ENCODE results near the gene BCAS4.

DNA sequence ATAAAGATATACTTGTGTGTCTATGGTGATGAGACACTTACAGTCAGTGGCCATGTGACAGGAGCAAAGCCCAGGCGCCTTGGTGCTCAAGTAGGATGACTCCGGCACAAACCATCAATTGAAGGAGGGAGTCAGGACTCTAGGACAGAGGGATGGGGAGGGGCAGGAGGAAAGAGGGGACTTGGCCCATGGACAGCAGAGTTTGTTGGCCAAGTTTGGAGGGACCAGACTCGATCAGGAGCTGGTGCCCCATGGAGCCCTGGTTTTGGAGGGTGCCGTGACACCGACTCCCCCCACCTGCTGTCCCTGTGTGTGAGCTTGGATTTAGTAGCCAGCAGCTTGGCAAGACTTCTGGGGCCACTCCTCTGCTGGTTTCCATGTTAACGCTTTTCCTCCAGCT, 70.3 kb downstream of the BCAS4 start:
- TF ChIP-seq, protein P1, sequence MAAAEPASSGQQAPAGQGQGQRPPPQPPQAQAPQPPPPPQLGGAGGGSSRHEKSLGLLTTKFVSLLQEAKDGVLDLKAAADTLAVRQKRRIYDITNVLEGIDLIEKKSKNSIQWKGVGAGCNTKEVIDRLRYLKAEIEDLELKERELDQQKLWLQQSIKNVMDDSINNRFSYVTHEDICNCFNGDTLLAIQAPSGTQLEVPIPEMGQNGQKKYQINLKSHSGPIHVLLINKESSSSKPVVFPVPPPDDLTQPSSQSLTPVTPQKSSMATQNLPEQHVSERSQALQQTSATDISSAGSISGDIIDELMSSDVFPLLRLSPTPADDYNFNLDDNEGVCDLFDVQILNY (CRISPR knock-in tag; IDR thresholded peaks at IDR 0.05): no peak
- TF ChIP-seq, protein P2, sequence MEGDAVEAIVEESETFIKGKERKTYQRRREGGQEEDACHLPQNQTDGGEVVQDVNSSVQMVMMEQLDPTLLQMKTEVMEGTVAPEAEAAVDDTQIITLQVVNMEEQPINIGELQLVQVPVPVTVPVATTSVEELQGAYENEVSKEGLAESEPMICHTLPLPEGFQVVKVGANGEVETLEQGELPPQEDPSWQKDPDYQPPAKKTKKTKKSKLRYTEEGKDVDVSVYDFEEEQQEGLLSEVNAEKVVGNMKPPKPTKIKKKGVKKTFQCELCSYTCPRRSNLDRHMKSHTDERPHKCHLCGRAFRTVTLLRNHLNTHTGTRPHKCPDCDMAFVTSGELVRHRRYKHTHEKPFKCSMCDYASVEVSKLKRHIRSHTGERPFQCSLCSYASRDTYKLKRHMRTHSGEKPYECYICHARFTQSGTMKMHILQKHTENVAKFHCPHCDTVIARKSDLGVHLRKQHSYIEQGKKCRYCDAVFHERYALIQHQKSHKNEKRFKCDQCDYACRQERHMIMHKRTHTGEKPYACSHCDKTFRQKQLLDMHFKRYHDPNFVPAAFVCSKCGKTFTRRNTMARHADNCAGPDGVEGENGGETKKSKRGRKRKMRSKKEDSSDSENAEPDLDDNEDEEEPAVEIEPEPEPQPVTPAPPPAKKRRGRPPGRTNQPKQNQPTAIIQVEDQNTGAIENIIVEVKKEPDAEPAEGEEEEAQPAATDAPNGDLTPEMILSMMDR (IDR thresholded peaks at IDR 0.05): no peak
- TF ChIP-seq NFYB (CRISPR knock-in tag; conservative IDR thresholded peaks at IDR 0.05; ENCODE audit: low read depth) (no peak), CBFB (CRISPR knock-in tag; IDR thresholded peaks at IDR 0.05; ENCODE audit: low read depth) (no peak), JUN (CRISPR knock-in tag; IDR thresholded peaks at IDR 0.05) (no peak)
- TF ChIP-seq, protein P3, sequence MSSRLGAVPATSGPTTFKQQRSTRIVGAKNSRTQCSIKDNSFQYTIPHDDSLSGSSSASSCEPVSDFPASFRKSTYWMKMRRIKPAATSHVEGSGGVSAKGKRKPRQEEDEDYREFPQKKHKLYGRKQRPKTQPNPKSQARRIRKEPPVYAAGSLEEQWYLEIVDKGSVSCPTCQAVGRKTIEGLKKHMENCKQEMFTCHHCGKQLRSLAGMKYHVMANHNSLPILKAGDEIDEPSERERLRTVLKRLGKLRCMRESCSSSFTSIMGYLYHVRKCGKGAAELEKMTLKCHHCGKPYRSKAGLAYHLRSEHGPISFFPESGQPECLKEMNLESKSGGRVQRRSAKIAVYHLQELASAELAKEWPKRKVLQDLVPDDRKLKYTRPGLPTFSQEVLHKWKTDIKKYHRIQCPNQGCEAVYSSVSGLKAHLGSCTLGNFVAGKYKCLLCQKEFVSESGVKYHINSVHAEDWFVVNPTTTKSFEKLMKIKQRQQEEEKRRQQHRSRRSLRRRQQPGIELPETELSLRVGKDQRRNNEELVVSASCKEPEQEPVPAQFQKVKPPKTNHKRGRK (CRISPR knock-in tag; IDR thresholded peaks at IDR 0.05; ENCODE audit: borderline replicate concordance): no peak
- TF ChIP-seq, protein P4, sequence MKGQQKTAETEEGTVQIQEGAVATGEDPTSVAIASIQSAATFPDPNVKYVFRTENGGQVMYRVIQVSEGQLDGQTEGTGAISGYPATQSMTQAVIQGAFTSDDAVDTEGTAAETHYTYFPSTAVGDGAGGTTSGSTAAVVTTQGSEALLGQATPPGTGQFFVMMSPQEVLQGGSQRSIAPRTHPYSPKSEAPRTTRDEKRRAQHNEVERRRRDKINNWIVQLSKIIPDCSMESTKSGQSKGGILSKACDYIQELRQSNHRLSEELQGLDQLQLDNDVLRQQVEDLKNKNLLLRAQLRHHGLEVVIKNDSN (CRISPR knock-in tag; IDR thresholded peaks at IDR 0.05): no peak
